Sciatic nerve (tissue), 2 donors: ENCODE results near the gene GGACT. TPM values are rescaled to one million over a fixed set of nuclear protein-coding genes. Genes with fewer than 3 reads are reported as not detected.

Source experiments
- ATAC-seq: fragments of 200-7000 bp; cut with Tn5 transposase; one replicate; pipeline ENCODE4 v1.9.1; 2020; ENCODE audit warnings: mild to moderate bottlenecking, moderate library complexity
- DNase-seq: peaks from one replicate; pipeline ENCODE4 v3.0.0-alpha.2; 2020; ENCODE audit warnings: low spot score
- intact Hi-C: fragments of 100-400 bp; cut with DNase I; formaldehyde crosslinking; loops from one replicate; pipeline ENCODE4 v1.14.2; 2022
- total RNA-seq: library from RNA; stranded (reverse); fragmentation: NEBNext Ultra II Directional; extraction: Animal tissue kit (Norgen Biotek cat#: 25700); gene quantifications from one replicate; pipeline ENCODE4 v1.2.1, GENCODE V29; 2021
- donor health status: DM: no; HTN: no; CAD: no.
- donor health status: DM: no; HTN: no; CAD: no.

The GGACT gene
- total RNA-seq, 1 donor from 2014 or later = 5.2 TPM

- ATAC-seq = no peak
- DNase-seq = no peak
- intact Hi-C loops = no loop called here
Measured at GRCh38 chr13:100561599-100562204, 26.9 kb downstream of the GGACT start.

DNA sequence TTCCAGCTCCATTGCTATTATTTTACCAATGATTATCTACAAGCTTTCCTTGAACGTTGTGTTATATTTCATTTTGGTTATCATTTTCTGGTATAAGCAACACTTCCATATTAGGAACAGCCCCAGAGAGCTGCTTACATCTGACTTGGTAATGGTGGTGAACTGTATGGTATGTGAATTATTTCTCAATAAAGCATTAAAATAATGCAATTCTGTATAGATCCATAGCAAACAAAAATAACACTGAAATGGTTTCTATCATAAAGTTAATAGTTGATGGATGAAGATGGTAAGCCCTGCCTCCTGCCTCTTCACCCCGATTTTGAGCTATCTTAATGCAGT is 27.5 kb downstream of the GGACT start:
- ATAC-seq = no peak
- intact Hi-C loops = no loop called here
- no peak for DNase-seq

DNA sequence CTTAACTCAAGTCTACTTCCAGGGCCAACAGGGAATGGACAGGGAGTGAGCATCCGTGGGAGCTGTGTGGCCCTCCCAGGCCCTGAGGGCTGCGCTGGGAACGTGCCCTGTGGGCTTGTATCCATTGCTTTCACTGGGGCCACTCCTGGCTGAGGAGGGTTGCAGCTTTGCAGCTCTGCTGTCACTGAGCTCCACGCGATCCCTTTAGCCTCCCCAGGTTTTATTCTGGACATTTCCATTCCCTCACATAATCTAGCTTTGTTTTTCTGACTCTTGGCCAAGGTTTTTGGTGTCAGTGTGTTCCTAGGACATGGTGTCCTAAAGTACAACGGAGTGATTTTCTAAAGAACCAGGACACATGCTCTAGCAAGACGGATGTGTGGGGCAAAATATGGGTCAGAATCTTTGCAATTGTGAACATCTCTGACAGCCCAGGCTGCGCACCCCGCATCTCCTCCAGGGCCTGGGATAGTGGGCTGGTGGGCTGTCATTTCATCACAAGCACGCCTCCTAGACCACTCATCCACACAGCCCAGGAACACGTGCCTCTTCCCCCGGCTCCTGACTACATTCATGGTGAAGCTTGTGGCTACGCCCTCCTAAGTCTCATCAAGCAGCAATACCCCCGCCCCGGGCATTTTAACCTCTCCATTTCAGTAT is 28.0 kb downstream of the GGACT start:
- ATAC-seq = no peak

GRCh38 chr13:100559886-100560285 is 28.7 kb downstream of the GGACT start:
- no peak for DNase-seq
- ATAC-seq = no peak
- intact Hi-C loops = no loop called here

More for the DNA sequence above, 28.0 kb downstream of the GGACT start:
- intact Hi-C loops = no loop called here
- no peak for DNase-seq

- intact Hi-C loops = no loop called here
- ATAC-seq (no peak), DNase-seq (no peak)
Measured at GRCh38 chr13:100552755-100553154, 35.8 kb downstream of the GGACT start.

GRCh38 chr13:100549316-100549715 is 39.3 kb downstream of the GGACT start:
- DNase-seq = no peak

GRCh38 chr13:100547791-100548201 is 40.8 kb downstream of the GGACT start:
- DNase-seq (peak; percentile 49), ATAC-seq (no peak)
- intact Hi-C loops = no loop called here

More at GRCh38 chr13:100549316-100549715, 39.3 kb downstream of the GGACT start:
- ATAC-seq = no peak
- intact Hi-C loops = no loop called here

- ATAC-seq (no peak), DNase-seq (no peak)
- intact Hi-C loops = no loop called here
Measured at GRCh38 chr13:100546713-100547405, 41.7 kb downstream of the GGACT start.

DNA sequence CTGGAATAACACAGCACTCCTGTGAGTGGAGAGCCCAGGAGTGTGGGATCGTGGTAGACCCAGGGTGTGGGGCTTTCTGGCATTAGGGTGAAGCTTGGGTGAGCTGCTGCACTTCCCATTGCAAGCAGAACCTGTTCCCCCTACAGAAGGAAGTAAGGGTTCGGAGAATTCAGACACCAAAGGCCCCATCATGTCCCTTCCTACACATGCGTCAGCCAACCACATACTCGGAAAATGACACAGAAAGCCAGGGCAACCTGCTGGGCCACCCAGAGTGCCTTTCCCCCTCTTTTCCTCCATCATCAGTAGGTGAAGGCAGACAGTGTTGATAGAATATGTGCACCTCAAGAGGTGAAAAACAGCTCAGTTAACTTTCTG is 42.9 kb downstream of the GGACT start:
- DNase-seq (peak; percentile 7), ATAC-seq (no peak)
- intact Hi-C loops = no loop called here

- DNase-seq (peak; percentile 55), ATAC-seq (peak; percentile 11)
- intact Hi-C loops = no loop called here
Measured at GRCh38 chr13:100544866-100545683, 43.5 kb downstream of the GGACT start.

- no peak for DNase-seq
- intact Hi-C loops = no loop called here
- ATAC-seq = peak; percentile 82
Measured at GRCh38 chr13:100543872-100544602, 44.6 kb downstream of the GGACT start.

DNA sequence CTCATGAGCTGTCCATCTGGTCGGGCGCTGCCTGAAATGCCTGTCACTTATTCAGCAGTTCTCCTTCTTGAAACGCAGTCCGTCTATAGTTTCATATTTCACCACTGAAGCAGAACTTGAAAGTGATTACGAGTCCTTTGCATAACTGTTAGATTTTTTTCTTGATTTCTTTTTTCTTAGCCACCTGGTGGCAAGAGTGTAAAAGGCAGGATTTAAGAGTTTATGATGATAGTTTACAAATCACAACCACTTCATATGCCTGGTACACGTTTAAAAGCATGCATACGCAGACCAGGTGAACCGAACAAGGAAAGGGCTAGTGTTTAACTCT is 45.8 kb downstream of the GGACT start:
- no peak for ATAC-seq
- intact Hi-C loops = no loop called here

DNA sequence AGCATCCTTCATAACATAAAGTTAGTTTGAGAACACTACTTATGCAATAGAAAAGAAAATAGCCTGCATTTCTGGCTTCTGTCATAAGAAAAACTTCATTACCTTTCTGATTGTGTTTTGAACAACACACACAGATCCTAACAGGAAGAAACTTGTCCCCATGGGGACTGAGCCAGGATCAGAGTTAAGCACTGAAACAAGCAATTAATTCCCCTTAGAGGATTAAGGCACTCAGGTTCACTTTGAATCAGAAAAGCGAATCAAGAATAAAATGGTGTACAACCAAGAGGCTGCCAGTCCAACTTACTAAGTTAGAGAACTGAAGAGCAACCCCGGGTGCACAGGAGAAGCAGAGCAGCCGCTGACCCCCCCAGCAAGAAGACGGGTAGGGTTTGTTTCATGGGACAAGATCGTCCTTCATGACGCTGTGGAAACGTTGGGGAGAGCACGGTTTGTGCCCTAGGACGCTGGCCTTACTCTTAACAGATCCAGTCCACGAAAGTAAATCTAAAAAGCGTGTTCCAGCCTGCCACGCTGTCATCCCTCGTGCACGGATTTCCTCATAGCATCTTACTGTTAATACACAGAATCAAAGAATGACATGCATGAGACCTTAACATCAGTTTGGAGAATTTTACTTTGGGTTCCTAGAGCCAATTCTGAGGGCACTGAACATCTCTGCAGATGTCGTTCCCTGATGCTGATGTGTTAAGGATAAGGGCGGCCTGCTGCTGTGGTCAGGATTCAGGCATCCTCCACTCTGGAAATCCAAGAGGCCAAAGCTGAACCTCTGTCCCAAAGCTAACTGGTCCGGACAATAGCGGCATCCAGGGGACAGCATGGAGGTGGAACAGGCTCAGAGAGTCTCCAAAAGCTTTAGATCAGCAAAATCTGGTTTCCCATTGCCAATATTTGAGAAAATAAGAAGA is 46.4 kb downstream of the GGACT start:
- ATAC-seq (no peak), DNase-seq (peak; percentile 37)
- intact Hi-C loops = no loop called here

More for the DNA sequence above, 45.8 kb downstream of the GGACT start:
- DNase-seq = no peak

DNA sequence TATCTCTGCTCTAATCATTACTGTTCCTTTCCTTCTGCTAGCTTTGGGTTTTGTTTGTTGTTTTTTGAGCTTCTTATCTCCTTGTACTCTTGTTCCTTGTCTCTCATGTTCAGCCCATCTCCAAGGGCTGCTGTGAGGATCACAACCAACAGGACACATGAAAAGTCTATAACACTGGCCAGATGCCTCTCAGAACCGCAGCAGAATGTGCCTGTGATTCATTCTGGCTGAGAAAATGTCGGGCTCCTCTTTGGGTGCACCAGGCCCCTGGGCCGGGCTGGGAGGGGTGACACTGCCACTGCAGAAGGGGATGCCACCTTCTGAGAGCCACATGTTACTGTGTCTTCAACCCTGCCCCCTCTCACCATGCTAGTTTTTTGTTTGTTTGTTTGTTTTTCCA is 48.0 kb downstream of the GGACT start:
- intact Hi-C loops = no loop called here

GRCh38 chr13:100537951-100538462 is 50.6 kb downstream of the GGACT start:
- intact Hi-C loops = no loop called here
- DNase-seq (no peak), ATAC-seq (no peak)

More for the DNA sequence above, 48.0 kb downstream of the GGACT start:
- ATAC-seq = no peak
- no peak for DNase-seq

DNA sequence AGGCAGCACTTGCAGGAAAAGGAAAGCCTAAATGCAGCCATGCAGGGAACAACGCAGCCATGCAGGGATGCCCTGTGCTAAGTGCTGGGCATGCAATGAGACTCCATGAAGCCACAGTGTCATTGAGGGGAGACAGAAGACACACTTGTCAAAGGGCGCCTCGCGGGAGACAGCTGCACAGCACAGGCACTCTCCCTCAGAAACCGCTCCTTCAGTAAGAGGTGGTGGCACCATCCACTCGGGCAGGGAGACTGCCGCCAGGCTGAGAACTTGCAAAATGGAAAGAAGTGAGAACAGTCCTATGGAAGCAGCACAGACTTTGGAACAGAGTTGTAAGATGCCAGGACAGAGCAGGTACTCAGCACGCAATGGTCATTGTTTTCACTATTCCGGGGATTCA is 51.1 kb downstream of the GGACT start:
- no peak for DNase-seq
- ATAC-seq = no peak
- intact Hi-C loops = no loop called here

DNA sequence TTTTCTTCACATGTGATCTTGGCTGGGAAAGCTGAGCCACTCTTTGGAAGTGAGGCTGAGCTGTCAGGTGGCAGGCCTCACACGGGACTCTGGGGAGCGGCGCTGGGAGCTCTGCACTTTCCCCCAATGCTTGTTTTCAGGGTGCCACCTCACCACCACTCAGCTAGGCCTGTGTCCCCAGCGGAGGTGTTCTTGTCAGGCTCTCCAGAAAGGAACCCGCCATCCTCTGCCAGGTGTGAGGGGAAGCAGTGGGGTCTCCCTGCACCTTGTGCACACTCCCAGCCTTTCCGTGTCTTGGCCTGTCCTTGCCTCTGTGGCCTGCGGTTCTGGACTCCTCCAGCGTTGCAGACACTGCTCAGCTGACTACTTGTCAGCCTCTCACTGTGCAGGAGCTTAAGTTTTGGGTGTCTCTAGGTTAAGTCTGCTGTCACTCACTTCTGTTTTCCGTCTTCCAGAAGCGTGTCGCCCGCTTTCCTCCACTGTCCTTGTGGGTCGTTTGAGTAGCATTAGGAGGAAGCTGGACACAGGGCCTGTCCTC is 51.9 kb downstream of the GGACT start:
- DNase-seq = no peak
- intact Hi-C loops = no loop called here
- no peak for ATAC-seq
